ENCODE results near the gene MACROD2.

Gene MACROD2

GRCh38 chr20:15772826-15773225, 1777.5 kb downstream of the MACROD2 start:
- Histone ChIP-seq H3K27me3 (no peaks in the 10 kb centered on the region), H3K9me3 (no peaks in the 10 kb centered on the region), H3K27ac (no peak overlapping the region), H3K4me3 (ENCODE audit: low read depth in 1 of 2, low read length in 1 of 2) (no peak overlapping the region), H3K36me3 (no peaks in the 10 kb centered on the region), H3K4me1 (ENCODE audit: control insufficient read depth in 1 of 2, insufficient read depth in 1 of 2, low read depth in 1 of 2, low read length in 1 of 2) (no peaks in the 10 kb centered on the region)
- TF ChIP-seq CTCF (IDR thresholded peaks at IDR 0.05), result no peak

- H3K36me3 ChIP-seq, result no peaks in the 10 kb centered on the region
- H3K4me3 ChIP-seq (ENCODE audit: low read depth in 1 of 2, low read length in 1 of 2), result no peak overlapping the region
- no peak for TF ChIP-seq CTCF (IDR thresholded peaks at IDR 0.05)
- H3K4me1 ChIP-seq (ENCODE audit: control insufficient read depth in 1 of 2, insufficient read depth in 1 of 2, low read depth in 1 of 2, low read length in 1 of 2), result no peaks in the 10 kb centered on the region
- no peak overlapping the region for H3K27ac ChIP-seq
- H3K9me3 ChIP-seq, result no peaks in the 10 kb centered on the region
- no peaks in the 10 kb centered on the region for H3K27me3 ChIP-seq
Measured at GRCh38 chr20:15774926-15775325, 1779.6 kb downstream of the MACROD2 start.

DNA sequence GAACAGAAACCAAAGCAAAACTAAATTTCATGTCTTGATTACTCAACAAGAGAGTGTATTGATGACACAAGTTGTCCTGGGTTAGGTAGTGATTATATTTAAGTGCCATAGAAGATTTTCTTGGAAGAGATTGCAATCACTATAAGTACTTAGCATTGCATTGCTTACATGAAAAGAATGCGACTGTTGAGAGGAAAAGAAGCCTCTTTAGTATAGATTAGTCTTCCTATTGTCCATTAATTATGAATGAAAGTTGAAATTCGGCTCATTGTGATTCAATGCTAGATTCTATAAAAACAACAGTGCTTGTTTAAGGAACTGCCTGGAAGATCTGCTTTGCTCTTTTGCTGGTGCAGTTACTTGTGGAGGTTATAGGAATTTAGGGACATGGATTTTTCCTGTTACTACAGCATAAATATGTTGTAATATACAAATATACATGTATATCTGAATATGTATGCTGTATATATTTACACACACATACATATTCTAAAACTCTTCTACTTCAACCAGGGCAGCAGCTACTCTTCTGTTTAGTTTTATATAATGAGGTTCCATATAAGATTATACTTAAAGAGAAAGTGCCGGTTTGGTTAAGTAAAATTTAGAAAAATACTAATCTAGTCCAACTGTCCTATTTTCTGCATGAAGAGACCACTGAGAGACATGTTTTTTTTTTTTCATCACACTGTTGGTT, 1781.6 kb downstream of the MACROD2 start:
- Histone ChIP-seq H3K27me3 (no peaks in the 10 kb centered on the region), H3K27ac (no peak overlapping the region), H3K36me3 (no peaks in the 10 kb centered on the region), H3K4me1 (ENCODE audit: control insufficient read depth in 1 of 2, insufficient read depth in 1 of 2, low read depth in 1 of 2, low read length in 1 of 2) (no peaks in the 10 kb centered on the region), H3K9me3 (no peaks in the 10 kb centered on the region), H3K4me3 (ENCODE audit: low read depth in 1 of 2, low read length in 1 of 2) (no peak overlapping the region)
- no peak for TF ChIP-seq CTCF (IDR thresholded peaks at IDR 0.05)

DNA sequence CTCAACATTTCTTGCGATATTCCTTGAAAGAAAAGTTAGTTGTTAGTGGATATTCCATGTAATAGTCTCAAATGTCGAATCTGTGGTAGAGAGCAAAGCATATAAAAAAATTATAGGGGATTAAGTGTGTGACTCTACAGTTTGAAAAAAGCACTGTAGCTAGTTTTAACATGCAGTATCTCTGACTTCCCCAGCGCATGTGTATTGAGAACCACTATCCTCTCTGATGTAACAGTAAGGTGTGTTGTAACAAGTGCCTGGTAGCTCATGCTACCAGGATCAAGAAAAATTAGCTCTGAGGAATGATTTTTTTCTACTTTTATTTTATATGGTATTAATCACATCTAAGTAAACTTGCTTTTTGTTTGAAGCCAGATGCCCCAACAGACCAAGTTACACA, 1788.7 kb downstream of the MACROD2 start:
- Histone ChIP-seq H3K4me1 (ENCODE audit: control insufficient read depth in 1 of 2, insufficient read depth in 1 of 2, low read depth in 1 of 2, low read length in 1 of 2) (no peaks in the 10 kb centered on the region), H3K36me3 (no peaks in the 10 kb centered on the region), H3K27ac (no peak overlapping the region), H3K9me3 (no peaks in the 10 kb centered on the region), H3K4me3 (ENCODE audit: low read depth in 1 of 2, low read length in 1 of 2) (no peak overlapping the region), H3K27me3 (no peaks in the 10 kb centered on the region)
- no peak for TF ChIP-seq CTCF (IDR thresholded peaks at IDR 0.05)

DNA sequence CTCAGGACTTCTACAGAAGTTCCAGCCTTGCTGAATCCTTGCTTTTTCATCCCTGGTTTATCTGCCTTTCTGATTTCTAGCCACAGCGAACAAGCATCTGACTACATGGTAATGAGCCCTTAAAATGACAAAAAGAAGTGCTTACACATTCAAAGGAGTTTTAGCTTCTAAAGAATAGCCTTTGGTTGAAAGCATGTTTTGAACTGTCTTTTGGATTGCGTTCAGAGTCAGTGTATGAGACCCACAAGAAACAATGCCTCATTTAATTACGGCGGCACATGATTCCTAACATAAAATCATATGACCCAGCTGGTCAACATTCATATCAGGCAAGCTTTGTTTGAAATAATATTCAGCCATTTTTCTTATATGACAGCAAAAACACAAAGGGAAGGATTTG, 1793.8 kb downstream of the MACROD2 start:
- no peak for TF ChIP-seq CTCF (IDR thresholded peaks at IDR 0.05)
- no peaks in the 10 kb centered on the region for H3K9me3 ChIP-seq
- no peak overlapping the region for H3K27ac ChIP-seq
- H3K4me1 ChIP-seq (ENCODE audit: control insufficient read depth in 1 of 2, insufficient read depth in 1 of 2, low read depth in 1 of 2, low read length in 1 of 2), result no peaks in the 10 kb centered on the region
- H3K27me3 ChIP-seq, result no peaks in the 10 kb centered on the region
- H3K4me3 ChIP-seq (ENCODE audit: low read depth in 1 of 2, low read length in 1 of 2), result no peak overlapping the region
- no peaks in the 10 kb centered on the region for H3K36me3 ChIP-seq
